ENCODE measurements around the gene SORCS1.
"Not testable (repeated sequence)": the region's sequence is repeated elsewhere in the genome, so short reads cannot be mapped to it uniquely, and the experiment has no call there.

Gene SORCS1

GRCh38 chr10:107054469-107055156 is 109.9 kb downstream of the SORCS1 start:
- DNase-seq (ENCODE audit: low read depth in 2 of 3, low spot score in 1 of 3): no peak

GRCh38 chr10:107051769-107052168 is 112.7 kb downstream of the SORCS1 start:
- DNase-seq (ENCODE audit: low read depth in 2 of 3, low spot score in 1 of 3): no peak

GRCh38 chr10:107043461-107043860 is 121.0 kb downstream of the SORCS1 start:
- no peak for DNase-seq (ENCODE audit: low read depth in 2 of 3, low spot score in 1 of 3)

GRCh38 chr10:107037192-107038122 is 127.0 kb downstream of the SORCS1 start:
- no peak for DNase-seq (ENCODE audit: low read depth in 2 of 3, low spot score in 1 of 3)

- no peak for DNase-seq (ENCODE audit: low read depth in 2 of 3, low spot score in 1 of 3)
These were observed 130.6 kb downstream of the SORCS1 start for GRCh38 chr10:107033799-107034422.

- no peak for DNase-seq (ENCODE audit: low read depth in 2 of 3, low spot score in 1 of 3)
These were observed 131.7 kb downstream of the SORCS1 start for GRCh38 chr10:107032700-107033401.

GRCh38 chr10:107031931-107032699 is 132.4 kb downstream of the SORCS1 start:
- DNase-seq (ENCODE audit: low read depth in 2 of 3, low spot score in 1 of 3): no peak

- no peak for DNase-seq (ENCODE audit: low read depth in 2 of 3, low spot score in 1 of 3)
These were observed 136.3 kb downstream of the SORCS1 start for GRCh38 chr10:107028236-107028635.

- no peak for DNase-seq (ENCODE audit: low read depth in 2 of 3, low spot score in 1 of 3)
These were observed 138.8 kb downstream of the SORCS1 start for GRCh38 chr10:107025676-107026075.

GRCh38 chr10:107024033-107024432 is 140.5 kb downstream of the SORCS1 start:
- DNase-seq (ENCODE audit: low read depth in 2 of 3, low spot score in 1 of 3): not testable (repeated sequence)

GRCh38 chr10:107022600-107023354 is 141.7 kb downstream of the SORCS1 start:
- DNase-seq (ENCODE audit: low read depth in 2 of 3, low spot score in 1 of 3): no peak

GRCh38 chr10:107019154-107019553 is 145.4 kb downstream of the SORCS1 start:
- no peak for DNase-seq (ENCODE audit: low read depth in 2 of 3, low spot score in 1 of 3)

GRCh38 chr10:107013258-107014006 is 151.1 kb downstream of the SORCS1 start:
- no peak for DNase-seq (ENCODE audit: low read depth in 2 of 3, low spot score in 1 of 3)

- DNase-seq (ENCODE audit: low read depth in 2 of 3, low spot score in 1 of 3): no peak
These were observed 152.5 kb downstream of the SORCS1 start for GRCh38 chr10:107011992-107012391.

- DNase-seq (ENCODE audit: low read depth in 2 of 3, low spot score in 1 of 3): no peak
These were observed 153.4 kb downstream of the SORCS1 start for GRCh38 chr10:107011105-107011504.

GRCh38 chr10:107010531-107010930 is 154.0 kb downstream of the SORCS1 start:
- no peak for DNase-seq (ENCODE audit: low read depth in 2 of 3, low spot score in 1 of 3)

GRCh38 chr10:107004362-107004761 is 160.1 kb downstream of the SORCS1 start:
- no peak for DNase-seq (ENCODE audit: low read depth in 2 of 3, low spot score in 1 of 3)

- DNase-seq (ENCODE audit: low read depth in 2 of 3, low spot score in 1 of 3): no peak
These were observed 162.4 kb downstream of the SORCS1 start for GRCh38 chr10:107002068-107002467.

- no peak for DNase-seq (ENCODE audit: low read depth in 2 of 3, low spot score in 1 of 3)
These were observed 165.3 kb downstream of the SORCS1 start for GRCh38 chr10:106999118-106999707.

Measured in stimulated activated CD4-positive, alpha-beta T cell treated with anti-CD3 and anti-CD28 coated beads, Interleukin-12 subunit alpha, Interleukin-12 subunit beta, amount 100 ng/mL, for 48 hours (primary cell).